Dermis blood vessel endothelial cell (primary cell): ENCODE measurements around the gene CPEB4. TPM values are rescaled to one million over a fixed set of nuclear protein-coding genes. Genes with fewer than 3 reads are reported as not detected.

Experiments
- DNase-seq: peaks from one replicate; pipeline ENCODE4 v3.0.0; 2010
- total RNA-seq: library from RNA; depleted of rRNA; stranded (reverse); fragments of >200 nt; gene quantifications from 2 replicates; pipeline ENCODE4 v1.2.3, GENCODE V29; 2014

Gene CPEB4
- total RNA-seq, 1 donor from 2014 or later = 18.0 TPM

DNA sequence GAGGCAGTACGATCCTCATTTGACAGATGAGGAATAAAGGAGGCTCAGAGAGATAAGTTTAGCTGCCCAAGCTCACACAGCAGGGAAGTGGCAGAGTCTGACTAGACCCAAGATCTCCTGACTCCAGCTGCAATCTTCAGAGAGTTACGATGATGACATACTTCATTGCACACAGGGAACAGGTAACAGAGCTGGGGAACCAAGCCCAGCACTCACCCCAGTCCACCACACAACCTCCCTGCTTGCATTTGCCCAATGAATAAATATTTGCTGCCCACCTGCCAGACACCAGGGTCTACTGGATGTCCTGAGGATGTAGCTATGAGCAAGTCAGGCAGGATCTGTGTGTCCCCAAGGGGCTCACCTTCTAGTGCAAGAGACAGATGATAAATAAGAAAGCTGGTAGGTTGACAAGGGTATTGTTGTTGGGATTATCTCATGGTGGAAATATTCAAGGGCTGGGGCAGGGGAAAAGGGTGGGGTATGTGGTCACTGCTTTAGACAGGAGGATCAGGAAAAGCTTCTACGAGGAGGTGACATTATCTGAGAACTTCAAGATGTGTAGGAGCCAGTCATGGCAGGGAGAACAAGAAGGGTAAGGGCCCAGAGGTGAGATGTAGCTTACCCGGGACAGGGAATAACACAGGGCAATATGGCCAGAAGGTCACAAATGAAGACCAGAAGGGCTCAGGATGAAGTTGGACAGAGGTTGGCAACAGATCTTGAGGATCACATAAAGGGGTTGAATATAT is 28.6 kb upstream of the CPEB4 start:
- no peak for DNase-seq

DNA sequence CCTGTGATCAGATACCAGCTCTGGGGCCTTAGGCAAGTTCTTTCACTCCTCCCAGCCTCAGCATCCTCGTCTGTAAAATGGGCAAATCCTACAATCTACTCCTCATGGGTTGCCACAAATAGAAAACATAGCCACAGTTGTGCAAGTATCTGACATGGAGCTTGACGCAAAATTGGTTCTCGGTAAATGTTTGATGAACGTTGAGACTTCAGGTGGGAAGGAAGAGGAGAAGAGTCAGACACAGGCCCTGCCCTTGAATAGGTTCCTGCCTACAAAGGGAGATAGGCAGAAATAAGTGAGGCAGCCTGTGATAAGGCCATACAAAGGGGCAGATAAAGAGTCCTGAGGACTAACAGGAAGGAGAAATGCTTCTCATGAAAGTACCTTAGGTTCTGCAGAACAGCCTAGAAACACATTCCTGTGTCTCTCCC is 26.1 kb upstream of the CPEB4 start:
- no peak for DNase-seq

DNA sequence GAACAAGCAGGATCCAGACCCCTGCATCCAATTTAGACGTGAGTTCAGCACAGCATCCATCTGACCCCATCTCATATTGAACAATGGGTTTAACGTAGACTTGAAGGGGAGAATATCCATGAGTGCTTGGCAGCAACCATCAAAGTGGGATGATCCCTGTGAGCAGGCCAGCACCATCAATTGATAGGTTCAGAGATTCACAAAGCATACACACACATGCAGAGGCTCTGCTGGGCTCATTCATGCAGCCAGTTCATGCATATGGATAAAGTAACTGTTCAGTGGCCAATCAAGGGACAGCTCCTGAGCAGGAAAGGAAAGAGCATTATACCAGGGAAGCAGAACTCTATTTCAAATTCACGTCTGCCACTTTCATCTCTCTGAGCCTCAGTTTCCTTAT is 24.8 kb upstream of the CPEB4 start:
- no peak for DNase-seq

DNA sequence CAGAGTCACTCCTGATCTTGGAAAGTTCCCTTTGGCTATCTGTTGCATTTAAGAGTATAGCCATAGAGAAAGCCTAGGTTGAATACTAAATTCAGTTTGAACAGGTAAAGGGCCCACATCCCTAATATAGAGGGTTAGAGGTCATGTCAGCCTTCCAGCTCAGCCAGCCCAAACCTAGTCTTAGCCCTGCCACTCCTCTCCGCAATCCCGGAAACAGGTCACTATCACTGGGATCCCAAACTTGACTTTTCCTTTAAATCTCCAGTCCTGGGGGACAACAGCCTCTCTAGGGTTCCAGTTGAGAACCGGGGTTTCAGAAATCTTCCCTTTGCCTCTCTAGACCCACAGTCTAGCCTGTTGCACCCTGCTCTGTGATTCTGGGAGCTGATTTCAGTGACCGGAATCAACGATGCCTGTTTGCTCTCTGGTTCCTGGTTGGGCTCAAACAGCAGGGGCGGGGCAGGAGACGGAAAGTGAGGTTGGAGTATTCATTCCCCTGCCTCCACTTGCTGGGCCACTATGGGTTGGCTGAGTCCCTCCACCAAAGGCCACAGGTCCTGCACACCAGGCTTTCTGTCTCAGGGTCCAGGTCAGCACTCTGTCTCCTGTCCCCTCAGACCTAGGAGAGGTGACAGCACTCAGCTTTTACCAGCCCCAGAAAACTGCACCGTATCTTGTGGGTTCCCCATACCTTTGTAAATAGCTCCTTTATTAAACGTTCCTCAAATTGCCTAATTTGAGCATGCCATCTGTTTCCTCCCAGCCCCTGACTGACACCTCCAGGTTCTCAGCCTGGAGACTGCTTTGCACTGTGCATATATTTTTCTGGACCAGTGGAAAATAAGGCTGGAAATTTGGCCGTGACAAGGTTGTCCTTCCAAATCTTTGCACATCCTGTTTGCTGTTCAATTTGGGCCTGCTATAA is 23.8 kb upstream of the CPEB4 start:
- DNase-seq = no peak

DNA sequence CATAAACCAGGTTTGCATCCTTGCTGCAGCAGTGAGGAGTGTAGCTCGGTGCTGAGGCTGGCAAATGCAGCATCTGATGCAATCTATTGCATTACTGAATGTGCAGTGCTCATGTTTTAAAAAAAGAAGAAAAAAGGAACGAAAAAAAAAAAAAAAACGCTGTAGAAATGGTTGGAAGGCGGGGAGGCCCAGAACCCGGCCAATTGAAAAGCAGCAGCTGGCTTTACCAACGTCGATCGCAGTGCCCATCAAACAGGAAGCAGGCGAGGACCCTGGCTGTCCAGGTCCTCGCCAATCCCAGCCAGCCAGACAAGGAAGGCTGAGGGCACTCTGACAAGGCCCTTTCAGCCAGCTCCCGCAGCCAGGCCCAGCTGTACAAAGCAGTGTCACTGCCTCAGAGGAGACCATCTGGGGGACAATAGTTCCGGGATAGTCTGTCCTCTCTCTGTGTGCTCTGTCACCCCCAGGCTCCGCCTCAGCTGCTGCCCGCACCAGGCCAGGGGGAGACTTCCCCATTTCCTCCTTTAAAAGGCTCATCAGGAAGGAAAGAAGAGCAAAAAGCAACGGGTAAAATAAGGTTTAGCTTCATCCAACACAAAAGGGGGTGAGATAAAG is 21.8 kb upstream of the CPEB4 start:
- no peak for DNase-seq

DNA sequence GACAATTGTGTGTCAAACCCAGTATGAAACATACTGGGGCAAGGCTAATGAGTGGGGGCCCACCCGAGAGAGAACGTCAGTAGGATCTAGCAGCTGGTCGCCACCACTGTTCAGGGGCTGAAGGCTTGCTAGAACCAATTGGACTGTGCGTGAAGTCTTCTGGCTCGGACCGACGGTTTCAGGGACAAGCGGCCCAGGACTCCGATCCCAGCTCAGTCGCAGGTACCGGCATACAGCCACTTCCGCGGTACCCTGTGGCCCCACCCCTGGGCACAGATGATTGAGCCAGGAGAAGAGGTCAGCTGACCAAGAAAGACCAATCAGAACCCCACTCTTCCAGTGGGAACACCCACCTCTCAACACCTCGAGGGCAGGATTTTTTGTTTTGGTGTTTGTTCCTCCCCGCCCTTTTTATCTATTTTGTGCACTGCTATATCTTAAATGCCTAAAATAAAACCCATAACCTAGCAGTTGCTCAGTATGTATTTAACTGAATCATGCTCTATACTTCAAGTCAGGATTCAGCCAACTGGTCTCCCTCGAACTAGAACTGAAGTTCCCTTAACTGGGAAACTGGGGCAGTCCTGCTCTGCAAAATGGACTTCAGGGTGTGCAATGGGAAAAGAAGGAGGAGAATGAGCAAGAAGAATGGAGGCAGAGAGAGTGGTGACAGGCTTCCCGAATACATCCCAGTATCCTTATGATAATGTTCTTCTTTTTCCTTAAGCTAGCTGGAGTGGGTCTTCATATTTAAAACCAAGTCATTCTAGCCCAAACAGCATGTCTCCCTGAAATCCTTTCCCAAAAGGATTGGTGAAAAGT is 21.1 kb upstream of the CPEB4 start:
- DNase-seq = no peak

DNA sequence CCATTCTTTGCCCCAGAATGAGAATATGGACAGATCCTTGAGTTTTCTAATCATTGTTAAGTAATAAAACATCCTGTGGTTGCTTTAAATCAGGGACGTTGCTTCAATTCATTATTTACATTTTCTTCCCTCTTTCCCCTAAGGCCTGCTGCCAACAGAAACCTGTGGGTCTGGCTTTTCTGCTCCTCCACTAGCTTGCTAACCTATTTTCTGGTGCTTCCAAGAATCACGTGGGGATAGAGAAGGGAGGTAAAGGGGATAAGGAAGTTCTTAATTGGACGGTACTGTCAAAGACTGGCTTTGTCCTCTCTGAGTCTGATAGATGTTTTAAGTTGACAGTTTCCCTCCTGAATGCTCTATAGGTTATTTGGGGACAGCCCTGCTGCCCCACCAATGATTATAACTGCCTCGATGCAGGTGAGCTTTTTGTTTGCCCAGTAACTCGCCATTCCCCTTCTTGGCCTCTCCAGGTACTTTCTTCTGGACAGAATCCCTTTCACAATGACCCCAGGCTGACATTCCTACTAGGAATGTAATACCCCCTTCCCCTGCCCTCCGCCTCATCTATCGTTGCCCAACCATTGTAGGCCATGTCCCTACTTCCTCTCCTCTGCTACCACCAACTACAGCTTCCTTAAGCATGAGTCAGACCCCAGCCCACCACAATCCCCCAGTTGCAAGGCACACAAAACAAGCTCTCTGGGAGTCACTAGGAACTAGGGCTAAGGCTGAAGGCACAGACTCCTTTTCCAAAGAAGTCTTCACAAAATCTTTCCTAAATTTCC is 19.9 kb upstream of the CPEB4 start:
- DNase-seq = no peak

DNA sequence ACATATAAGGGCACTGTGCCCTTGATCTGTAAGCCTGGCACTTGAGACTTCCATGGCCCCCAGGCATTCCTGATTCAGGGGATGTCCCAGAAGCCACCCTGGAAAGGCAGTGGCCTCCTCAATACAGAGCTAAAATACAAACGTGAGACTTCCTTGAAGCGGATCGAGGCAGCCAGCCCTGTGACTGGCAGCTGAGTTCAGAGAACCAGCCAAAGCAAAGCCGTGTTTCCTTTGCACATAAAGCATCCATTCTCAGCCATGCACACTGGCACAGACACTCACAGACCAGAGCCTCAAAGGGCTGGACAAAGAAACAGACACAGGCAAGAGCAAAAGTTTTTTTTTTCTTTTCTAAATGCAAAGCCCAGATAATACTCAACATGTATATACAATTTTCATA is 18.8 kb upstream of the CPEB4 start:
- DNase-seq = no peak

DNA sequence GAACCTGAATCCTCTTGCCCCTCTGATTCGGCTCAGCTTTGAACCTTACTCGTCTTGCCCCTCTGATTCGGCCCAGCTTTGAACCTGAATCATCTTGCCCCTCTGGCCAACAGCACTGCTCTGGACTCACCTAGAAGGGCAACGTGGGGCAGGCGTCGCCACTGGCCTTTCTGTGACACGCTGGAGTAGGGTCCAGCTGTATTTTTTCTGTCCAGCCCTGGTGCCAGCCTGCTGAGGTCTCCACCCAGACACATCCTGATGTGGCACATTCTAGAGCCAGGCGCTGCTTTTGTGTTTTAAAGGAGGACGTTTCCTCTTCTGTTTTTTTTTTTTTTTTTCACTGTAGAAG is 15.2 kb upstream of the CPEB4 start:
- no peak for DNase-seq

DNA sequence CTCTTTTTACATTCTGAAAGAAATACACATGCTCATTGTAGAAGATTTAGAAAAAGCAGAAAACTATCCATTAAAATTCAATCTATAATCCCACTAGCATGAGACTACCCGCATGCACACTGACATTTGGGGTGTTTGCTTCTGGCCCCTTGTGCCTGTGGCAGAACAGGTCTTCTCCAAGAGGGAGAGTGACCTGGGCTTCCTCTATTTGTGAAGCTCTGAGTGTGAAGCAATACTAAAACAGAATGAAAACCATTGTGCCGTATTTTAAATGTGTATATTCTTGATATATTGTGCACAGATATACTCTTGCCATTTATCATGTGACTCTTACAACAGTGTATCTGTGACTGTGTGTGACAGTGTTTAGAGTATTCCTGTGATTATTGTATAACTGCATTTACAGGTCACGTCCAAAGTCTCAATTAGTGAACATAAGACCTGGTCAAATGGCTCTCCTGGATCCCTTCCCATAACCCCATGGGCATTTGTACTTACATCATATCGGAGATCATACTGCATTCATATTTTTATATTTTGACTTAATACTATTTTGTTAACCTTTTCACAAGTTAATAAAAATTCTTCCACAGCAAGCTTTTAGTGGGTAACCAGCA is 14.7 kb upstream of the CPEB4 start:
- DNase-seq = no peak

DNA sequence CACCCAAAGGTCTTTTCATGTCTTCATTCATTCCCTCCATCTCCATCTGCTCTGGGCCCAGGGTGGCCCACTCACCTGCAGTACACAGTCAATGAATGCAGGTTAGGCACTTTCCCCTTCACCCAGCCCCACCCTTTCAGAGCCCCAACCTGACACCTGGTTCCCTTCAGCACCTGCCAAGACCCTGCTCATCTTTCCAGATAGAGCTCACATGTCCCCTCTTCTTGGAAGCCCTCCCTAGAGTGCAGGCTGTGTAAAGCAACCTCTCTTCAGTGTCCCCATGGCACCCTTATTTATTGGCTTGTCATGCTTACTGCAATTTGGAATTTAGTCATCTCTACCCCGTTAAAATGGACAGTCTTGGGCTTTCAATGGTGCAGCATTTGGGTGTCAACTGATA is 13.0 kb upstream of the CPEB4 start:
- DNase-seq = no peak

DNA sequence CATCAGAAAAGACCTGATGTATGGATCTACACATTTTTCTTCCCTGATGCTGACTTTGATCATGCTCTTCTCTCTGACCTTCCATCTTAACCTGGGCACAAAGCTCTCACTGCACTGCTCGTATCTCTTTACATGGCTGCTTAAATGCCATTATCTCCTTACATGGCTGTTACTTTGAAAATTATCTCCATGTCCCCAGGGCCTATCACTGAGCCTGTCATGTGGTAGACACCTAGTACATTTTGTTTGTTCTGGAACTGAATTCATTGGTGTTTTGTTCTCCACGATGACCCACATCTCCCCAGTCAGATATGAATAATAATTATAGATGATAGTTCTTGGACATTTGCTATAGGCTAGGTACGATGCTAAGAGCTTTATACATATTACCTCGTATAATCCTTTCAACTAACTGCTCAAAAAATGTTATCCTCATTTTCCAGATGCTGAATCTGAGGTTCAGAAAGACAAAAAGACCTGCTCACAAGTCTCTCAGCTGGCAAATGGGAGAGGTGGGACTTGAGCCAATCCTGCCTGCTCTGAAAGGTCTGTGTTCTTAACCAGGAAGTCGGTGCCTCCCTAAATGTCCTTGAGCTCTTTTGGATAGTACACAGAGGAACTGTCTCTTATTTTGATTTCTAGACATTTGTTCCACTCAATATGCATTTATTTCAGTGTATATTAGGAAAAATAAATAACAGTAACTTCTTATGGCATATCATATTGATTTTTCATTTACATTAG is 9.8 kb upstream of the CPEB4 start:
- peak; percentile 35 for DNase-seq

DNA sequence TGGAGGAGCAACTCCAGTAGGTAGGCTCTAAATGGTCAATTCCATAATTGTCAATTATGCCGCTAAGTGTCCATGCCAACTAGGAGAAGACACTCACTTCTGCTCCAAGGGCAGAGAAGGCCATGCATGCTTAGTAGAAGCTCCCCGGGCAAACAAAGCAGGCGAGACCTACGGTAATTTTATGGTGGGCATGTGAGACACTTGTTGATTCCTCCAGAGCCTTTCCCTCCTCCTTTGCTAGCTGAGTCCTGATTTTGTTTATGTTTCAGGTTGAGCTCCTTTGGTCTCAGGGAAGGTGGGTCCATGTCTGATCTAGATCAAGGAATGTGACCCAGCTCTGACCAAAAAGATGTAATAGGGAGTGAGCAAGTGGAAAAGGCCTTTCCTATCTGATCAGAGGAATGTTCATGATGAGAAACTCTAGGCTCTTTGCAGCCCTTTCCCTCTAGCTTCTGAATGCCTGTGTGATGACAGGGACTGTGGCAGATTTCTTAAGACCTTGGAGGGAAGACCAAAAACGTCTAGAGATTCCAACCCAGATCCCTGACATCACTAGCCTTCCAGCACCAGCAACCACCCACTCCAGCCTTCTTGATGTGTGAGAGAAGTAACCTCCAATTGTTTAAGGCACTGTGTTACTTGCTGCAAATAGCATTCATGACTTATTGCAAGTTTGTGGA is 7.7 kb upstream of the CPEB4 start:
- no peak for DNase-seq

DNA sequence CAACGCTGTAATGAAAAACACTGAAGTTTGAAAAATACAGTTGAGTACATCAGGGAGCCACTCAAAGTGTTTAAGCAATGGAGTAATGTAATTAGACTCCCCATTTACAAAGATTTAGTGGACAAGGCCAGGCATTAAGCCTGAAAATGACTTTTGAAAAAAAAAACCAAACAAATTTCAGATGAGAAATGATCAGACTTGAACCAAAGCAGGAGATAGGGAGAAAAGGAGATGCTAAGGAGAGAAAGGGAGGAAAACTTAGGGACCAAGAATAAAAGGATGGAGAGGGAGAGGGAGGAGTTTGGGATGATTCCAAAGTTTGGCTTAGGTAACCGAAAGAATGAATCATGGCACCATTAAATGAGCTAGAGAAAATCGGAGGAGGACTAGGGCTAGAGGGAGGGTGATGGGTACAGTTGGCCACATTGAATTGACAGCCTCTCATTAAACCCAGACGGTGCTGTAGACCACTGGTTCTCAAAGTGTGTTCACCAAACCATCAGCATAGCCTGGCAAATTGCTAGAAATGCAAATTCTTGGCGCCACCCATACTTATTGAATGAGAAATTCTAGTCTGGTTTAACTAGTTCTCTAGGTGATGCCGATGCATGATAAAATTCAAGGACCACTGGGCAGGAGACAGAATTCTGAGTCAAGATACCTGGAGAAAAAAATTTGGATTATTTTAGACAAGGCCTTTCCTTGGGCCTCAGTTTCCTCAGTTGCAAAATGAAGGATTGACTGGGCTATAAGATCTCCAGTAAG is 6.2 kb upstream of the CPEB4 start:
- DNase-seq = no peak

DNA sequence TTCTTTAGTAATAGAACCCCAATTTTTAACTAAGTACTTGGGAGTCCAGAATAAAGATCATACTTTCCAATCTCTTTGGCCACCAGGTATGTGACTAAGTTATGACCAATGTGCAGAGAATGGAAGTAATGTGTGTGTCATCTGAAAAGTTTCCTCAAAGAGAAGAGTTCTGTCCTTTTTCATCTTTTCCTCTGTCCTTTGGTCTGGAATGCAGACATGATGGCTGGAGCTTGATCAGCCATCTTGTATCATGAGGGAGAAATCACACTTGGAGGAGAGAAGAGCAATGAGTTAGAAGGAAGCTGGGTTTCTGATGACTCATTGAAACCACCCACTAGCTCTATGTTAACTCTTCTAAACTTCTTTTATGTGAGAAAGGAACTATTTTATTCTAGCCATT is 5.5 kb upstream of the CPEB4 start:
- no peak for DNase-seq

DNA sequence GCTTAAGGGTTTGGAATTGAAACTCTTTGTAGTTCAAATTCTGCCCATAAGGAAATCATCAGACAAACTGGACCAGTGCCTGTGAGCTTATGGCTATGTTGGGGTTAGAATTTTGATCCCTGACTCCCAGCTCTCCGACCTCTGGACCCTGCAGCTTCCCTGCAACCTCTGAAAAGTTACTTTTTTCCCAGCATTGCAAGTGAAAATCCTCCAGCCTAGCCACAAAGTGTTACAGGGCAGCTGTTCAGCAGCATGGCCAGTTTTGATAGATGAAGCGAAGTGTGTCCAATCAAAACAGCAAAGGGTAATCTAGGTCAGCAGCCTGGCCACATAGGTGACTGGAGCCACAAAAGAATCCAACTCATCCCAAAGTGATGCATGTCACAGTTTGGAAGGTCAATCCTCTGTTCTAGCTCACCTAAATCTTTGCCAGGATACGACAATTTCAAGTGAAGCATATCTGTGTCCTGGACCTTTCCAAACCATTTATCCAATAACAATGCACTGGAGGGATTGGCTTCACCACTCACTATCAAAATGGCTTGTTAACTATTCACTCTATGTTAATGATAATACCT is 4.7 kb upstream of the CPEB4 start:
- no peak for DNase-seq

DNA sequence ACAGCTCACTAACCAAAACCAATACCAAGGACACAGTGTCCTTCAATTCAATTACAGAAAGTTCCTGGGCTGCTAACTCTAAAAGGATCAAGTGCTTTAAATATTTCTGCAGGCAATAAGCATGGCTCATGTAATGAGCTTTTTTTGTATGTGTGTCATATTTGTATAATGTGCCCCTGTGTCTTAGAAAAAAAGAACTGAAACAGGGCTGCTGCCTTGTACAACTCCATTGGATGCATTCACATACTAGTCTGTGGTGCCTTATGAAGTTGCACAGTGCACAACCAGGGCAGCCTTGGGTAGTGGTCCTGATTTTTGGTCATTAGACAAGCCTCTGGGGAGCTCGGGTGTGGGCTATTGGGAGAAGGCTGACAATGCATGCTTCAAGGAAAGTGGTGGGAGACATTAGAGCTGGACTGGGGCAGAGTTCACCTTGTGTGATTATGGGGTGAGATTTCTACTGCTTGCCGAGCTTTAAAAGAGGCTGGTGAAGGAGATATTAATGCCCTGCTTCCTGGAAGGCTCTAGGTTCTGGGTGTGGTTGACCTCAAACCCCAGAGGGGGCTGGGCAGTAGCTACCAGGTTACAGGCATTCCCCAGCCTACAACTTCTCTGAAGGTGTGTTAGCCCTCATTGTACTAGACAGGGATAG is 3.6 kb upstream of the CPEB4 start:
- DNase-seq = no peak

DNA sequence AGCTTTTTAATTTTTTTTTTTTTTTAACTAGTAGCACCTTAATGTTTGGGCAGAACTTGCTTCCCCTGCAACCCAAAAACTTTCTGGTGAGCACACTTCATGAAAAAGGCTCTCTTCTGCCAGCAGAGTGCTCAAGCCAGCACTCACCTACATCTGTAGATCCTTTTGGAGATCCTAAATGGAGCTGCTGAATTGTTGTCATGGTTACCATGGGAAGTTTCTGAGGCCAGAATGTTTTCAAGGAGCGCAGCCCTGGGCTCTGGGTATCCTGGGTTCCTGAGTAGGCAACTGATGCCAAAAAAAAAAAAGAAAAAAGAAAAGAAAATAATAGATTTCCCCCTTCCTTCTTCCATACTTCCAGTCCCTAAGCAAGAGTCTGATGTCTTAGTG is 3.1 kb upstream of the CPEB4 start:
- DNase-seq = no peak
